GM12801 (cell line): Measurements from ENCODE around the gene WTAP.

Experiments used
- TF ChIP-seq, protein P1 (sequence below): IDR thresholded peaks from one replicate; pipeline ENCODE4 v1.5.1; 2011; ENCODE audit warnings: control low read depth; ENCODE audit not compliant: insufficient read length; ENCODE audit errors: extremely low read depth

WTAP gene

DNA sequence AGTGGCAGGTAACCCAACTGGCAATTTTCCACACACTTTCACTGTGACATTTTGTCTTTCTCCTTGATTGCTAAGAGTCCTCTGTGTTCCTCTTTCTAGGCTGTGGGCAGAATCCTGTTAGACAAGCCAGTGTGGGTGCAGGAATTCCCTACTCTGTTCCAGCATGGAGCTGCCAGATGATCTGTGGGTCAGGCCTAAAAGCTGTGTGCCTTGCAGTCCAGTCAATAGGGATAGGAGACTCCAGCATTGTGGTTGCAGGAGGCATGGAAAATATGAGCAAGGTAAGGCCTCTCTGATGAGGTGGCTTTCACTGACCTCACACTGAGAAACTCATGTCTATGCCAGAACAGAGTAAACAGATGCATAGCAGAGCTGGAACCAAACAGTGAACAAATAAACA is 39.6 kb downstream of the WTAP start:
- TF ChIP-seq, protein P1, sequence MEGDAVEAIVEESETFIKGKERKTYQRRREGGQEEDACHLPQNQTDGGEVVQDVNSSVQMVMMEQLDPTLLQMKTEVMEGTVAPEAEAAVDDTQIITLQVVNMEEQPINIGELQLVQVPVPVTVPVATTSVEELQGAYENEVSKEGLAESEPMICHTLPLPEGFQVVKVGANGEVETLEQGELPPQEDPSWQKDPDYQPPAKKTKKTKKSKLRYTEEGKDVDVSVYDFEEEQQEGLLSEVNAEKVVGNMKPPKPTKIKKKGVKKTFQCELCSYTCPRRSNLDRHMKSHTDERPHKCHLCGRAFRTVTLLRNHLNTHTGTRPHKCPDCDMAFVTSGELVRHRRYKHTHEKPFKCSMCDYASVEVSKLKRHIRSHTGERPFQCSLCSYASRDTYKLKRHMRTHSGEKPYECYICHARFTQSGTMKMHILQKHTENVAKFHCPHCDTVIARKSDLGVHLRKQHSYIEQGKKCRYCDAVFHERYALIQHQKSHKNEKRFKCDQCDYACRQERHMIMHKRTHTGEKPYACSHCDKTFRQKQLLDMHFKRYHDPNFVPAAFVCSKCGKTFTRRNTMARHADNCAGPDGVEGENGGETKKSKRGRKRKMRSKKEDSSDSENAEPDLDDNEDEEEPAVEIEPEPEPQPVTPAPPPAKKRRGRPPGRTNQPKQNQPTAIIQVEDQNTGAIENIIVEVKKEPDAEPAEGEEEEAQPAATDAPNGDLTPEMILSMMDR: no peak

DNA sequence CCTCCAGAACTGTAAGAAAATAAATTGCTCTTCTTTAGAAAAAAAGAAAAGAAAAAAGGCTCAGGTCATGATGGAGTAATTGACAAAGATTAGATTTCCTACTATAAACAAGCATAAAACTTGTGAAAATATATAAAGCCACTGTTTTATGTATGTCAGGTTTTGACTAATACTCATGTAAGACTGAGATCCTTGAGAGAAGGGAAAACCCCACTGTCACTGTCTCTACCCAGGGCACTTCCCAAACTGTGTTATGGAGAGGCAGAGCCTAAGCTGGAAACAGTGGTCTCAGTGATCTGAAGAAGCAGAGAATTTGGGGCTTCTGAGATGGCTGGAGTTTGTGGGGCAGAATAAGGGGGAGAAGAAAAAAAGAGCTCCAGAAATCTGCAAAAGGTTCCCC is 42.2 kb downstream of the WTAP start:
- TF ChIP-seq, protein P1: no peak

DNA sequence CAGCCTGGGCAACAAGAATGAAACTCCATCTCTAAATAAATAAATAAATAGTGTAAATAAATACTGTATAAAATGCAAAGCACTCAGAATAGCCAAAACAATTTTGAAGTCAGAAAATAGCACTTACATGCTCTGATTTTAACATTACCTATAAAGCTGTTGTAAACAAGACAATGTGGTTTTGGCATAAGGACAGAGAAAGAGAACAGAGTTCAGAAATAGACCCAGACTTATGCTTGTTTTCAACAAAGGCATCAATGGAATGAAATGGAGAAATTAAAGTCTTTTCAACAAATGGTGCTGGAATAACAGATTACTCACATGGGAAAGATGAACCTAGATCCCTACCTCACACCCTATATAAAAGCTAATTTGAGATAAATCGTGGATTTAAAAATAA is 44.9 kb downstream of the WTAP start:
- TF ChIP-seq, protein P1: no peak

DNA sequence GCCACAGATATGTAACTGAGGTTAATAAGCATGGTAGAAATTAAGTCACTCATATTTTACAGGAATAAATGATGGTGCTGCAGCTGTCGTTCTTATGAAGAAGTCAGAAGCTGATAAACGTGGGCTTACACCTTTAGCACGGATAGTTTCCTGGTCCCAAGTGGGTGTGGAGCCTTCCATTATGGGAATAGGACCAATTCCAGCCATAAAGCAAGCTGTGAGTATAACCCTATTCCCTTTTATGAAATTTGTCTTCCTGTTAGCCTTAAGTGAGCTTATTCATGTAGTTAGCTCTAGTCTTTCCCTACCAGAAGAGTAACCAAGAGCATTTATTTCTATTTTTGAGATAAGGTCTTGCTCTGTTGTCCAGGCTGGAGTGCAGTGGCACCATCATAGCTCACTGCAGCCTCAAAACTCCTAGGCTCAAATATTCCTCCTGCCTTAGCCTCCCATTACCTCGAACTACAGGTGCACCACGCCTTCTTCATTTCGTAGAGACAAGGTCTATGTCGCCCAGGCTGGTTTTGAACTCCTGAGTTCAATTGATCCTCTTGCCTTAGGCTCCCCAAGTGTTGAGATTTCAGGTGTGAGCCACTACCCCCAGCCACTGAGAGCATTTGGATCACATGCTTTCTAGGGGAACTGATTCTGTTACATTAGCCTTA is 50.1 kb downstream of the WTAP start:
- TF ChIP-seq, protein P1: no peak

- TF ChIP-seq, protein P1: no peak
These were observed 50.8 kb downstream of the WTAP start for GRCh38 chr6:159778131-159778530.

GRCh38 chr6:159778542-159779103 is 51.3 kb downstream of the WTAP start:
- TF ChIP-seq, protein P1: no peak

- TF ChIP-seq, protein P1: no peak
These were observed 61.0 kb downstream of the WTAP start for GRCh38 chr6:159788276-159788675.
